WTC11 (cell line): ENCODE data around the gene KRTAP10-6. TPM values are rescaled to one million over a fixed set of nuclear protein-coding genes. Genes with fewer than 3 reads are reported as not detected.

Experiments
- ATAC-seq: fragments of 200-7000 bp; cut with Tn5 transposase; 2 replicates; pipeline ENCODE4 v1.10.0; 2021; ENCODE audit warnings: mild to moderate bottlenecking, moderate library complexity
- CTCF ChIA-PET: fragments of 300-600 bp; sonication (Branson Sonifier 250); formaldehyde crosslinking; loops from one replicate; lab custom pipeline; 2021; ENCODE audit warnings: antibody characterized with exemption; lab: Charles Lee
- POLR2A ChIA-PET: fragments of 350-600 bp; sonication (Branson Sonifier 250); formaldehyde crosslinking; loops from one replicate; lab custom pipeline; 2021; ENCODE audit warnings: antibody characterized with exemption; lab: Charles Lee
- DNase-seq: peaks from one replicate; pipeline ENCODE4 v3.0.0; 2021; ENCODE audit warnings: low spot score
- H3K27ac Mint-ChIP-seq: 2 replicates; pipeline ENCODE4 v1.8.0; 2021; ENCODE audit warnings: mixed read lengths
- H3K27me3 Mint-ChIP-seq: 2 replicates; pipeline ENCODE4 v1.8.0; 2021; ENCODE audit warnings: low read depth, mild to moderate bottlenecking, moderate library complexity, mixed read lengths
- H3K36me3 Mint-ChIP-seq: 2 replicates; pipeline ENCODE4 v1.8.0; 2021; ENCODE audit warnings: mixed read lengths
- H3K4me1 Mint-ChIP-seq: 2 replicates; pipeline ENCODE4 v1.8.0; 2022; ENCODE audit warnings: mixed read lengths
- H3K4me3 Mint-ChIP-seq: 2 replicates; pipeline ENCODE4 v1.8.0; 2021; ENCODE audit warnings: mild to moderate bottlenecking, moderate library complexity, mixed read lengths
- H3K9me3 Mint-ChIP-seq: 2 replicates; pipeline ENCODE4 v1.8.0; 2021; ENCODE audit warnings: mixed read lengths
- ATF2 ChIP-seq: sonication (generic); formaldehyde crosslinking; IDR thresholded peaks from 2 replicates; pipeline ENCODE4 v1.8.1; 2022; ENCODE audit warnings: low read depth, missing genetic modification reagents, borderline replicate concordance
- ATF6 ChIP-seq: sonication (generic); formaldehyde crosslinking; IDR thresholded peaks from 2 replicates; pipeline ENCODE4 v1.8.1; 2023; ENCODE audit warnings: mild to moderate bottlenecking, missing genetic modification reagents
- EMX1 ChIP-seq: fragments of 250-450 bp; sonication (Bioruptor Pico); IDR thresholded peaks from 2 replicates; pipeline ENCODE4 v1.8.0; 2021; ENCODE audit warnings: mild to moderate bottlenecking
- ERG ChIP-seq: fragments of 250-450 bp; sonication (Bioruptor Pico); IDR thresholded peaks from 2 replicates; pipeline ENCODE4 v1.8.0; 2021; ENCODE audit warnings: mild to moderate bottlenecking
- GRHL2 ChIP-seq: fragments of 250-450 bp; sonication (Bioruptor Pico); IDR thresholded peaks from 2 replicates; pipeline ENCODE4 v1.8.0; 2022; ENCODE audit warnings: mild to moderate bottlenecking, moderate library complexity; ENCODE audit not compliant: insufficient replicate concordance, severe bottlenecking
- HMGXB4 ChIP-seq: sonication (generic); formaldehyde crosslinking; IDR thresholded peaks from 2 replicates; pipeline ENCODE4 v1.8.1; 2023; ENCODE audit warnings: mild to moderate bottlenecking, moderate library complexity, missing genetic modification reagents
- IRF1 ChIP-seq: sonication (generic); formaldehyde crosslinking; IDR thresholded peaks from 2 replicates; pipeline ENCODE4 v1.8.0; 2023; ENCODE audit warnings: missing genetic modification reagents
- MXD4 ChIP-seq: fragments of 250-450 bp; sonication (Bioruptor Pico); IDR thresholded peaks from 2 replicates; pipeline ENCODE4 v1.8.0; 2021; ENCODE audit warnings: mild to moderate bottlenecking, moderate library complexity, borderline replicate concordance
- NR3C1 ChIP-seq: sonication (generic); formaldehyde crosslinking; conservative IDR thresholded peaks from 2 replicates; pipeline ENCODE4 v1.8.1; 2023; ENCODE audit warnings: low read depth, mild to moderate bottlenecking, missing genetic modification reagents
- USF2 ChIP-seq: sonication (generic); formaldehyde crosslinking; IDR thresholded peaks from 2 replicates; pipeline ENCODE4 v1.8.1; 2023; ENCODE audit warnings: mild to moderate bottlenecking, missing genetic modification reagents, moderate library complexity
- ZNF121 ChIP-seq: sonication (generic); formaldehyde crosslinking; IDR thresholded peaks from 2 replicates; pipeline ENCODE4 v1.8.0; 2023; ENCODE audit warnings: missing genetic modification reagents
- ZNF219 ChIP-seq: sonication (generic); formaldehyde crosslinking; IDR thresholded peaks from 2 replicates; pipeline ENCODE4 v1.8.0; 2023; ENCODE audit warnings: missing genetic modification reagents, mild to moderate bottlenecking, borderline replicate concordance
- ZNF232 ChIP-seq: sonication (generic); formaldehyde crosslinking; IDR thresholded peaks from 2 replicates; pipeline ENCODE4 v1.8.0; 2022; ENCODE audit warnings: mild to moderate bottlenecking, missing genetic modification reagents
- total RNA-seq: library from RNA; stranded (reverse); gene quantifications from 3 replicates; pipeline ENCODE4 v1.2.3, GENCODE V29; 2021

Gene KRTAP10-6
- total RNA-seq, 1 experiment from 2014 or later = 0.17 TPM

GRCh38 chr21:44583800-44584147 is 8.5 kb downstream of the KRTAP10-6 start:
- Mint-ChIP-seq H3K36me3 (peaks cover 6% of the 10 kb centered on the region; the same call in 1 of the 2 replicates), H3K27ac (no peak overlapping the region), H3K4me1 (peaks cover 6% of the 10 kb centered on the region; the same call in 1 of the 2 replicates), H3K4me3 (no peak overlapping the region), H3K27me3 (peaks cover 3% of the 10 kb centered on the region; the same call in 1 of the 2 replicates), H3K9me3 (peaks cover 36% of the 10 kb centered on the region)
- ChIA-PET CTCF (no interaction called here), POLR2A (no interaction called here)
- ATAC-seq (no peak), DNase-seq (no peak)
- TF ChIP-seq ERG (CRISPR knock-in tag) (no peak), MXD4 (CRISPR knock-in tag) (no peak), ZNF219 (no peak), HMGXB4 (CRISPR knock-in tag) (no peak)

GRCh38 chr21:44583089-44583799 is 9.1 kb downstream of the KRTAP10-6 start:
- Mint-ChIP-seq H3K4me3 (no peak overlapping the region), H3K27me3 (peaks cover 3% of the 10 kb centered on the region; the same call in 1 of the 2 replicates), H3K36me3 (peaks cover 6% of the 10 kb centered on the region; the same call in 1 of the 2 replicates), H3K9me3 (peaks cover 35% of the 10 kb centered on the region), H3K4me1 (peaks cover 6% of the 10 kb centered on the region; the same call in 1 of the 2 replicates), H3K27ac (no peak overlapping the region)
- ATAC-seq (no peak), DNase-seq (no peak)
- ChIA-PET CTCF (no interaction called here), POLR2A (no interaction called here)
- TF ChIP-seq NR3C1 (CRISPR knock-in tag) (no peak), EMX1 (CRISPR knock-in tag) (no peak), ZNF121 (CRISPR knock-in tag) (no peak), ZNF232 (CRISPR knock-in tag) (no peak), GRHL2 (CRISPR knock-in tag) (no peak), USF2 (no peak), ATF2 (CRISPR knock-in tag) (no peak), IRF1 (CRISPR knock-in tag) (no peak), ATF6 (CRISPR knock-in tag) (no peak)
